Osteocyte (in vitro differentiated cells): ENCODE results near the gene NTSR2. TPM values are rescaled to one million over a fixed set of nuclear protein-coding genes. Genes with fewer than 3 reads are reported as not detected.

Experiments used
- DNase-seq: peaks from one replicate; pipeline ENCODE4 v3.0.0; 2021; ENCODE audit warnings: mixed read lengths; ENCODE audit not compliant: unreplicated experiment; ENCODE audit errors: extremely low spot score
- H3K27ac Mint-ChIP-seq: one replicate; pipeline ENCODE4 v1.8.0; 2021; ENCODE audit warnings: mild to moderate bottlenecking, mixed read lengths; ENCODE audit not compliant: unreplicated experiment
- H3K27me3 Mint-ChIP-seq: one replicate; pipeline ENCODE4 v1.8.0; 2021; ENCODE audit warnings: mixed read lengths; ENCODE audit not compliant: unreplicated experiment
- H3K36me3 Mint-ChIP-seq: one replicate; pipeline ENCODE4 v1.8.0; 2021; ENCODE audit warnings: mixed read lengths; ENCODE audit not compliant: unreplicated experiment
- H3K4me1 Mint-ChIP-seq: one replicate; pipeline ENCODE4 v1.8.0; 2021; ENCODE audit warnings: mixed read lengths; ENCODE audit not compliant: unreplicated experiment
- H3K4me3 Mint-ChIP-seq: one replicate; pipeline ENCODE4 v1.8.0; 2021; ENCODE audit warnings: mild to moderate bottlenecking, moderate library complexity, mixed read lengths; ENCODE audit not compliant: unreplicated experiment
- H3K9me3 Mint-ChIP-seq: one replicate; pipeline ENCODE4 v1.8.0; 2021; ENCODE audit warnings: mixed read lengths; ENCODE audit not compliant: unreplicated experiment
- total RNA-seq: library from RNA; stranded (reverse); gene quantifications from 2 replicates; pipeline ENCODE4 v1.2.1, GENCODE V29; 2021
- TF ChIP-seq, protein P1 (sequence below): fragments of 200-600 bp; sonication (generic); IDR thresholded peaks from 2 replicates; pipeline ENCODE4 v1.5.0; 2021; ENCODE audit warnings: antibody characterized with exemption, mild to moderate bottlenecking, moderate library complexity

NTSR2 gene
- total RNA-seq, 1 donor from 2014 or later, result not detected

GRCh38 chr2:11705711-11706110 is 35.7 kb upstream of the NTSR2 start:
- TF ChIP-seq, protein P1, sequence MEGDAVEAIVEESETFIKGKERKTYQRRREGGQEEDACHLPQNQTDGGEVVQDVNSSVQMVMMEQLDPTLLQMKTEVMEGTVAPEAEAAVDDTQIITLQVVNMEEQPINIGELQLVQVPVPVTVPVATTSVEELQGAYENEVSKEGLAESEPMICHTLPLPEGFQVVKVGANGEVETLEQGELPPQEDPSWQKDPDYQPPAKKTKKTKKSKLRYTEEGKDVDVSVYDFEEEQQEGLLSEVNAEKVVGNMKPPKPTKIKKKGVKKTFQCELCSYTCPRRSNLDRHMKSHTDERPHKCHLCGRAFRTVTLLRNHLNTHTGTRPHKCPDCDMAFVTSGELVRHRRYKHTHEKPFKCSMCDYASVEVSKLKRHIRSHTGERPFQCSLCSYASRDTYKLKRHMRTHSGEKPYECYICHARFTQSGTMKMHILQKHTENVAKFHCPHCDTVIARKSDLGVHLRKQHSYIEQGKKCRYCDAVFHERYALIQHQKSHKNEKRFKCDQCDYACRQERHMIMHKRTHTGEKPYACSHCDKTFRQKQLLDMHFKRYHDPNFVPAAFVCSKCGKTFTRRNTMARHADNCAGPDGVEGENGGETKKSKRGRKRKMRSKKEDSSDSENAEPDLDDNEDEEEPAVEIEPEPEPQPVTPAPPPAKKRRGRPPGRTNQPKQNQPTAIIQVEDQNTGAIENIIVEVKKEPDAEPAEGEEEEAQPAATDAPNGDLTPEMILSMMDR, result no peak
- no peak for DNase-seq
- H3K27me3 Mint-ChIP-seq, result no peaks in the 10 kb centered on the region

GRCh38 chr2:11705063-11705462 is 35.1 kb upstream of the NTSR2 start:
- no peaks in the 10 kb centered on the region for H3K36me3 Mint-ChIP-seq
- peaks cover 9% of the 10 kb centered on the region for H3K9me3 Mint-ChIP-seq
- no peak overlapping the region for H3K4me3 Mint-ChIP-seq
- H3K27ac Mint-ChIP-seq, result no peak overlapping the region
- TF ChIP-seq, protein P1, result no peak
- H3K27me3 Mint-ChIP-seq, result no peaks in the 10 kb centered on the region
- DNase-seq, result no peak
- H3K4me1 Mint-ChIP-seq, result peaks cover 8% of the 10 kb centered on the region

More at GRCh38 chr2:11705711-11706110, 35.7 kb upstream of the NTSR2 start:
- H3K36me3 Mint-ChIP-seq, result no peaks in the 10 kb centered on the region
- peaks cover 9% of the 10 kb centered on the region for H3K9me3 Mint-ChIP-seq
- H3K27ac Mint-ChIP-seq, result no peak overlapping the region
- H3K4me1 Mint-ChIP-seq, result peaks cover 9% of the 10 kb centered on the region
- H3K4me3 Mint-ChIP-seq, result no peak overlapping the region

DNA sequence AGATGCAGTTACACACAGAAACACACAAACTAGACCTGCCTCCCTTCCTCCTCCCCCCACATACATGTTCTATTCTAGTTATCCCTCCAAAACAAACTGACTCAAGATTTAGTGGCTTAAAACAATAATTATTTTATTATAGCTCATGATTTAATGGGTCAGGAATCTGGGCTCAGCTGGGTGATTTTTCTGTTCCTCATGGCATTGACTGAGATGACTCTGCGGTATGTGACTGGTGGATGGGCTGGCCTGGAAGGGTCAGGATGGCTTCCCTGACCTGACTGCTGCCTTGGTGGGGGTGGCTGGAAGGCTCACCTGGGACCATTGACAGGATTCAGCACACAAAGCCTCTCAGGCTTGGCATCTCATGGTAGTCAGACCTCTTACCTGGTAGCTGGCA is 33.7 kb upstream of the NTSR2 start:
- Mint-ChIP-seq H3K4me3 (no peak overlapping the region), H3K36me3 (no peaks in the 10 kb centered on the region), H3K27ac (no peak overlapping the region), H3K27me3 (no peaks in the 10 kb centered on the region), H3K9me3 (peaks cover 9% of the 10 kb centered on the region), H3K4me1 (peaks cover 7% of the 10 kb centered on the region)
- TF ChIP-seq, protein P1, result no peak
- no peak for DNase-seq

DNA sequence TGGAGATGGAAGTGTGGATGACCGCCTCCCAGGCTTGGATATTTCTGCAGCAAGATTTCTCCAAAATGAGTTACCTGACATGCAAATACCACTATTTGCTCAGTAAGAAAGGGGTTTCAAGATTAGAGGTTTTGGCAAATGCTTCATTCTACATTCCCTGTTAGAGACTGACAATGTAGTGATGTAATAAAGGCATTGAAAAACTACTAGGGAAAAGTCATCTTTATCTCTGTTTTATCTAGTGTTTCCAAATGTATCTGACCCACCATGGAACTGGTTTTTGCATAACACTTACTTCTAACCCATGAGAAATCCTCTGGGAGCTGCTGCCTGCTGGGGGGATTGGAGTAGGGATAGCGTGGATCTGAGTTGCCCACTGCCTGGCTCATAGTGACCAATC is 33.0 kb upstream of the NTSR2 start:
- no peak for DNase-seq
- Mint-ChIP-seq H3K27me3 (no peaks in the 10 kb centered on the region), H3K4me3 (no peak overlapping the region), H3K4me1 (peaks cover 7% of the 10 kb centered on the region), H3K9me3 (peaks cover 9% of the 10 kb centered on the region), H3K36me3 (no peaks in the 10 kb centered on the region), H3K27ac (no peak overlapping the region)
- TF ChIP-seq, protein P1, result no peak

DNA sequence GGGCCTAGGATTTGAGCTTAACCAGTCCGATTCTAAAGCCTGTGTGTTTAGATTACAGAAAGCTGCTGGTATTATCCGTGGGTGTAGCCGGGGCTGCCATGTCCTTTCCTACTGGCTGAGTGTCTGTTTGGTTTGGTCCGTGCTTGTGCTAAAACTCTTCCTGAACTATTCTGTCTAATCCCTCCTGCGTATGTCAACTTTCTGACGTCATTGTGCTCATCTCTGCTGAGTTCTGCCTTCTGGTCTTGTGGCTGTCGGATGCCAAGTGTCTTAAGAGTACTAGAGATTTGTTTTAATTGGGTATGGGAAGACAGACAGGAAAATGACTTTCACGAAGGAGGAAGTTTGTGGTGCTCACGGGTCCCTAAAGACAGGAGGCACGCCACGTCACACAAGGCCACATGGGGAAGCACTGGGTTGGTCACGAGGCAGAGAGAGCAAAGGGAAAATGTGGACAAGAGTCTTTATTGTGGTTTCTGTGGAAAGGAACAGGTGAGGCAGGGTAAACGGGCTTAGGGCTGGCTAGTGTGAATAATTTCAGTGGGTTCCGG is 31.8 kb upstream of the NTSR2 start:
- Mint-ChIP-seq H3K4me1 (peaks cover 17% of the 10 kb centered on the region), H3K4me3 (no peak overlapping the region), H3K9me3 (peaks cover 9% of the 10 kb centered on the region), H3K27ac (no peak overlapping the region), H3K36me3 (no peaks in the 10 kb centered on the region), H3K27me3 (no peaks in the 10 kb centered on the region)
- TF ChIP-seq, protein P1, result no peak
- no peak for DNase-seq
